Lung (tissue), 12 donors: ENCODE data around the gene HLCS. TPM values are rescaled to one million over a fixed set of nuclear protein-coding genes. Genes with fewer than 3 reads are reported as not detected.
"Not testable (repeated sequence)": the region's sequence is repeated elsewhere in the genome, so short reads cannot be mapped to it uniquely, and the experiment has no call there.

ENCODE experiments used
- ATAC-seq: fragments of 200-7000 bp; cut with Tn5 transposase; one replicate; pipeline ENCODE4 v1.9.1; 2020; ENCODE audit warnings: moderate number of reproducible peaks; ENCODE audit not compliant: insufficient read depth, low FRiP score
- DNase-seq, 3 donors: peaks; one replicate each; pipeline ENCODE4 v3.0.0-alpha.2; 2013 to 2017
- H3K27ac ChIP-seq, 2 donors: one replicate each; pipeline ENCODE4 v1.5.1; 2013; ENCODE audit warnings: mild to moderate bottlenecking in 2 of 2, moderate library complexity in 2 of 2, control low read depth in 1 of 2, inconsistent platforms in 1 of 2, low read depth in 1 of 2, low read length in 1 of 2
- H3K27me3 ChIP-seq, 3 donors: one replicate each; pipeline ENCODE4 v1.5.1; 2013; ENCODE audit warnings: low read length in 2 of 3; ENCODE audit not compliant: control insufficient read depth in 3 of 3, insufficient read depth in 3 of 3
- H3K36me3 ChIP-seq, 4 donors: one replicate each; pipeline ENCODE4 v1.5.1; 2013; ENCODE audit warnings: low read length in 4 of 4, mild to moderate bottlenecking in 1 of 4, moderate library complexity in 1 of 4; ENCODE audit not compliant: control insufficient read depth in 4 of 4, insufficient read depth in 4 of 4
- H3K4me1 ChIP-seq, 5 donors: one replicate each; pipeline ENCODE4 v1.5.1; 2013; ENCODE audit warnings: low read length in 5 of 5, mild to moderate bottlenecking in 2 of 5, moderate library complexity in 1 of 5; ENCODE audit not compliant: control insufficient read depth in 5 of 5, insufficient read depth in 5 of 5
- H3K4me3 ChIP-seq: one replicate; pipeline ENCODE4 v1.5.1; 2013; ENCODE audit warnings: mild to moderate bottlenecking, control low read depth, moderate library complexity
- H3K9ac ChIP-seq, 2 donors: one replicate each; pipeline ENCODE4 v1.5.1; 2013; ENCODE audit warnings: low read length in 2 of 2, control low read depth in 1 of 2; ENCODE audit not compliant: insufficient read depth in 1 of 2
- H3K9me3 ChIP-seq, 4 donors: one replicate each; pipeline ENCODE4 v1.5.1; 2013; ENCODE audit warnings: low read length in 3 of 4, mild to moderate bottlenecking in 1 of 4, moderate library complexity in 1 of 4; ENCODE audit not compliant: control insufficient read depth in 4 of 4, insufficient read depth in 3 of 4
- CTCF ChIP-seq: IDR thresholded peaks from 2 replicates; pipeline ENCODE4 v1.5.1; 2012; ENCODE audit warnings: mild to moderate bottlenecking; ENCODE audit errors: control extremely low read depth, extremely low read depth
- WGBS, 2 donors: extraction: QIAGEN DNeasy Blood & Tissue Kit; methylation state at CpG; one replicate each; pipeline ENCODE4 v1.1.7; 2013; 5-methylcytosine and 5-hydroxymethylcytosine counted together
- polyA plus RNA-seq, 2 donors: library from polyadenylated mRNA; stranded (reverse); fragments of 200-250 nt; gene quantifications; one replicate each; pipeline ENCODE4 v1.2.1, GENCODE V29; 2013
- total RNA-seq, 2 donors: library from RNA; depleted of rRNA in 1 of 2; stranded (reverse); fragments of >200 nt in 1 of 2; gene quantifications; one replicate each; pipeline ENCODE4 v1.2.1, GENCODE V29; 2014 to 2021
- donor health status: control.
- donor health status: control.
- donor health status: Bipolar disorder and iron deficiency.
- donor health status: healthy.
- donor health status: DM: yes; HTN: yes; CAD: no.

HLCS gene
- total and polyA plus RNA-seq, 4 donors = 5.0 to 28.8 (median 17.5) TPM

GRCh38 chr21:36820176-36821031, 146.1 kb downstream of the HLCS start:
- TF ChIP-seq CTCF = no peak
- H3K4me1 ChIP-seq = peaks cover 0 to 21% (median 6%) of the 10 kb centered on the region in 5 donors
- H3K9ac ChIP-seq = no peak overlapping the region
- no peaks in the 10 kb centered on the region for H3K36me3 ChIP-seq
- no peak overlapping the region for H3K4me3 ChIP-seq
- 82 to 83% methylated on average over 27 of the region's 27 CpGs for WGBS, 2 donors
- no peaks in the 10 kb centered on the region for H3K27me3 ChIP-seq
- no peak overlapping the region for H3K27ac ChIP-seq
- peak in 2 of 3 donors; percentile 21 to 56 for DNase-seq
- no peaks in the 10 kb centered on the region for H3K9me3 ChIP-seq
- ATAC-seq = no peak

DNA sequence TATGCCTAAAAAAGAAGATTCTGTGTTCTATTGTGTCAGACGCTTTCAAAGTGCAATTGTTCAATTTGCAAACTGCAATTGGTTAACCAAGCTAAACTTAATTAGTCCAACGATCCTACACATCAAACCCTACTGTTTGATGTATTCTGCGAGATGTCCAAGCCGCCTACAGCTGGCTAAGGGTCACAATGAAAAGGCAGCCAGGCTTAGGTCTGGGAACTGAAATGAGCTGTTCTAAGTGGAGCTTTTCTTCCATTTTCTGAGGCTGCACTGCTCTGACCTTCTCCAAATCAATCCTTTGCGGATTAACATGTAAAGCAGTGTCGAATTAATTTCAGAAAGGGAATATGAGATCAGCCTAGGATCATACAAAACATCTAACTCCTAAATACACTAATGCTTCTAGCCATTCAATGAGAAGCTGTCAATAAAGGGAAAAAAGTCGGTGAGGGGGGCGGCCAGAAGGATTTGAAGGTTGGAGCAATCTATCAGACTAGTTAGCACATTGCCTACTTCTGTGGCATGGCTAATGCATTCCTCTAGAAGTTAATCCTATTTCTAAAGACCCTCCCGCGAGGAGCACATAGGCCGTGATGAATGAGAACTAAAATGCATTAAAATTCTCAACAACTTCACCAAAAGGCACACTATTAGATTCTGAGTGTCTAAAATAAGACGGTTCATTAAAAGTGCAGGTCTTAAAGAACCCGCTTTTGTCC, 148.6 kb downstream of the HLCS start:
- Histone ChIP-seq H3K27me3 (no peaks in the 10 kb centered on the region), H3K4me1 (peaks cover 0 to 21% (median 6%) of the 10 kb centered on the region in 5 donors), H3K36me3 (no peaks in the 10 kb centered on the region), H3K9ac (no peak overlapping the region), H3K27ac (no peak overlapping the region), H3K4me3 (no peak overlapping the region), H3K9me3 (no peaks in the 10 kb centered on the region)
- no peak for DNase-seq
- no peak for ATAC-seq
- WGBS, 2 donors = 95 to 96% methylated on average over 13 of the region's 13 CpGs
- no peak for TF ChIP-seq CTCF

GRCh38 chr21:36816561-36817130, 149.8 kb downstream of the HLCS start:
- ATAC-seq = no peak
- no peak overlapping the region for H3K27ac ChIP-seq

DNA sequence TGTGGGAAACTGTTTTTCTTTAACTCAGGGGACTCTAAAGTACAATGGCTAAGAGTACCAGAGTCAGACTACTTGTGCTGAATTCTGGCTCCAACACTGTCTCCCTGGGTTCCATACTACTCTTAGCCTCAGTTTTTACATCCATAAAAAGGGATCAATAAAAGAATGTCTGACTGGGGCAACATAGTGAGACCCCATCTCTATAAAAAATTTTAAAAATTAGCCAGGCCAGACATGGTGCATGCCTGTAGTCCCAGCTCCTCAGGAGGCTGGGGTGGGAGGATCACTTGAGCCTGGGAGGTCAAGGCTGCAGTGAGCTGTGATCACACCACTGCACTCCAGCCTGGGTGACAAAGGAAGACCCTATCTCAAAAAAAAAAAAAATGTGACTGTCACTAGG, 150.4 kb downstream of the HLCS start:
- not testable (repeated sequence) for ATAC-seq, H3K9me3 ChIP-seq, H3K27ac ChIP-seq, H3K9ac ChIP-seq, DNase-seq, H3K36me3 ChIP-seq, H3K27me3 ChIP-seq, H3K4me3 ChIP-seq
- H3K4me1 ChIP-seq = peaks cover 0 to 11% (median 4%) of the 10 kb centered on the region in 5 donors

More at GRCh38 chr21:36816561-36817130, 149.8 kb downstream of the HLCS start:
- no peak for TF ChIP-seq CTCF
- no peak overlapping the region for H3K9ac ChIP-seq
- 79 to 87% methylated on average over 9 of the region's 9 CpGs for WGBS, 2 donors
- H3K9me3 ChIP-seq = no peaks in the 10 kb centered on the region
- no peak overlapping the region for H3K4me3 ChIP-seq
- no peaks in the 10 kb centered on the region for H3K36me3 ChIP-seq
- DNase-seq = peak; percentile 25 to 72 (median 57)
- H3K4me1 ChIP-seq = peaks cover 0 to 17% (median 6%) of the 10 kb centered on the region in 5 donors
- no peaks in the 10 kb centered on the region for H3K27me3 ChIP-seq
